Hepatocyte (in vitro differentiated cells): ENCODE measurements around the gene CBX1.

Experiments used
- CTCF ChIP-seq: fragments of 200-600 bp; sonication (generic); IDR thresholded peaks from 2 replicates; pipeline ENCODE4 v1.5.1; 2016; ENCODE audit warnings: antibody characterized with exemption, mild to moderate bottlenecking; ENCODE audit not compliant: poor library complexity
- EZH2 ChIP-seq: fragments of 200-600 bp; sonication (generic); IDR thresholded peaks from 2 replicates; pipeline ENCODE4 v1.6.1; 2016; ENCODE audit warnings: antibody characterized with exemption, mild to moderate bottlenecking, borderline replicate concordance
- EZH2phosphoT487 ChIP-seq: fragments of 200-600 bp; sonication (generic); IDR thresholded peaks from one replicate; pipeline ENCODE4 v1.6.1; 2018; ENCODE audit warnings: antibody characterized with exemption, mild to moderate bottlenecking, low read depth, moderate library complexity; ENCODE audit not compliant: unreplicated experiment, severe bottlenecking

GRCh38 chr17:48100160-48100559, 1.1 kb downstream of the CBX1 start:
- no peak for TF ChIP-seq CTCF
- TF ChIP-seq EZH2, result no peak
- no peak for TF ChIP-seq EZH2phosphoT487
